Activated T-helper 2 cell treated with anti-CD3 and anti-CD28 coated beads, Interferon-gamma antibody, Interleukin-2, Interleukin-4, amounts not matched to agents 10 μg/mL and 5 μg/mL and 100 μg/mL, durations not matched to agents 14 hours and 24 hours and 36 hours (primary cell): ENCODE data around the gene STX8. TPM values are rescaled to one million over a fixed set of nuclear protein-coding genes. Genes with fewer than 3 reads are reported as not detected.

Experiments
- DNase-seq: peaks from one replicate; pipeline ENCODE4 v3.0.0; 2021; ENCODE audit warnings: low spot score
- H3K27ac Mint-ChIP-seq: one replicate; pipeline ENCODE4 v1.8.0; 2021; ENCODE audit warnings: mixed read lengths
- H3K27me3 Mint-ChIP-seq: one replicate; pipeline ENCODE4 v1.8.0; 2021; ENCODE audit warnings: low read depth, mixed read lengths
- H3K36me3 Mint-ChIP-seq: one replicate; pipeline ENCODE4 v1.8.0; 2021; ENCODE audit warnings: low read depth, mixed read lengths
- H3K4me1 Mint-ChIP-seq: one replicate; pipeline ENCODE4 v1.8.0; 2021; ENCODE audit warnings: low read depth, mixed read lengths
- H3K4me3 Mint-ChIP-seq: one replicate; pipeline ENCODE4 v1.8.0; 2021; ENCODE audit warnings: low read depth, mild to moderate bottlenecking, moderate library complexity, mixed read lengths
- H3K9me3 Mint-ChIP-seq: one replicate; pipeline ENCODE4 v1.8.0; 2021; ENCODE audit warnings: mixed read lengths
- intact Hi-C: fragments of 100-400 bp; cut with micrococcal nuclease; formaldehyde crosslinking; loops from one replicate; pipeline ENCODE4 v1.15.1; 2023
- total RNA-seq: library from RNA; stranded (reverse); gene quantifications from 2 replicates; pipeline ENCODE4 v1.2.3, GENCODE V29; 2022

Gene STX8
- total RNA-seq, 1 donor from 2014 or later: 52.1 TPM

DNA sequence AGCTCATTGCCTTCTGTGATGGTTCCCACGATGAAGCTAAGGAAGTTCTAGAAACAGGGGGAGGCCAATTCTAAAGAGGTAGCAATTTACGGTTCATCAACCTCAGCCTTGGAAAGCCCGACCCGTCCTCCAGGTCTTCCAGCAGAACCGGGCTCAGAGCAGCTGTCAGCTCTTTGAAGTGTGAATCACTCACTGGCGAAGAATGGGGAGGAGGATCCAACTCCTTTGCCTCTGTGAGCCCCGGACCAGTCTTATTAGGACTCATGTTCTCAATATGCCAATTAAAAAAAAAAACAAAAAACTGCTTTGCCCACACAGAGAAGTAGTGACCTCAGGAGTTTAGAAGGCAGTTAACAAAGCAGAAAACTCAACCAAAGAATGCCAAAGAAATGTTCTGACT lies 31.4 kb downstream of the STX8 start:
- no peaks in the 10 kb centered on the region for H3K9me3 Mint-ChIP-seq
- no peak overlapping the region for H3K4me3 Mint-ChIP-seq
- peaks cover 2% of the 10 kb centered on the region for H3K4me1 Mint-ChIP-seq
- no peak overlapping the region for H3K27ac Mint-ChIP-seq
- intact Hi-C loops: no loop called here
- DNase-seq: no peak
- H3K36me3 Mint-ChIP-seq: peaks cover 9% of the 10 kb centered on the region
- no peaks in the 10 kb centered on the region for H3K27me3 Mint-ChIP-seq

DNA sequence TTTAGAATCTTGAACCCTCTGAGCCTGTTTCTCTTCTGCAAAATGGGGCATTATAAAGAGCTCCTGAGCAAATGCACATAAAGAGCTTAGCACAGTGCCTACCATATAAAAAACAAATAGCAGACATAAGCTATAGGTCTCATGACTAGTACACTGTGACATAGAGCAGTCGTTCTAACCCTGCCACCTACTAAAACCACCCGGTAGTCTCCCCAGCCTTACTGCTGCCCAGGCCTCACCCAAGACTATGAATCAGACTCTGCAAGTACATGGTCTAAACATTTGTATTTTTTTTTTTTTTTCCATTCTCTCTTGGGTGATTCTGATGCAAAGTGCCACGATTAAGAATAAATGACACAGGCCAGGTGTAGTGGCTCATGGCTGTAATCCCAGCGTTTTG lies 33.9 kb downstream of the STX8 start:
- H3K27me3 Mint-ChIP-seq: no peaks in the 10 kb centered on the region
- intact Hi-C loops: no loop called here
- DNase-seq: no peak
- no peaks in the 10 kb centered on the region for H3K9me3 Mint-ChIP-seq
- H3K36me3 Mint-ChIP-seq: peaks cover 9% of the 10 kb centered on the region
- no peak overlapping the region for H3K4me3 Mint-ChIP-seq
- no peak overlapping the region for H3K27ac Mint-ChIP-seq
- no peaks in the 10 kb centered on the region for H3K4me1 Mint-ChIP-seq

DNA sequence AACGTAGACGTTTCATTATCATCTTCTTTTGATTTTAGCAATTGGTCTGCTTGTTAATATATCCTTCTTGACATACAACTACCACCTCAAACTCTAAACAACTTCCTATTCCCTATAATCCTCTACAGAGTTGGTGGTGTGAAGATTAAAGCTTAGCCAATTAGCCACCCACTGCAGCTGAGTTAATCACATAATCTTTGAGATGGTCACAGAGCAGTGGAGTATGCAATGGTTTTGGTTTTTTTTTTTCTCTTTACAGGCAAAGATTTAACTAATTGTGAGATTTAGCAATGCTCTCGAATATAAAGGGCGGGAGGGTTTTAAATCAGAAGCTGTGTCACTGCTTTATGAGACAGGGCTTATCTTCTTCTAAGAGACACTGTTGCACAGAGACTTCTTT lies 37.0 kb downstream of the STX8 start:
- Mint-ChIP-seq H3K27ac (no peak overlapping the region), H3K27me3 (no peaks in the 10 kb centered on the region), H3K36me3 (peaks cover 9% of the 10 kb centered on the region), H3K4me3 (no peak overlapping the region), H3K9me3 (no peaks in the 10 kb centered on the region), H3K4me1 (no peaks in the 10 kb centered on the region)
- intact Hi-C loops: no loop called here
- DNase-seq: no peak

DNA sequence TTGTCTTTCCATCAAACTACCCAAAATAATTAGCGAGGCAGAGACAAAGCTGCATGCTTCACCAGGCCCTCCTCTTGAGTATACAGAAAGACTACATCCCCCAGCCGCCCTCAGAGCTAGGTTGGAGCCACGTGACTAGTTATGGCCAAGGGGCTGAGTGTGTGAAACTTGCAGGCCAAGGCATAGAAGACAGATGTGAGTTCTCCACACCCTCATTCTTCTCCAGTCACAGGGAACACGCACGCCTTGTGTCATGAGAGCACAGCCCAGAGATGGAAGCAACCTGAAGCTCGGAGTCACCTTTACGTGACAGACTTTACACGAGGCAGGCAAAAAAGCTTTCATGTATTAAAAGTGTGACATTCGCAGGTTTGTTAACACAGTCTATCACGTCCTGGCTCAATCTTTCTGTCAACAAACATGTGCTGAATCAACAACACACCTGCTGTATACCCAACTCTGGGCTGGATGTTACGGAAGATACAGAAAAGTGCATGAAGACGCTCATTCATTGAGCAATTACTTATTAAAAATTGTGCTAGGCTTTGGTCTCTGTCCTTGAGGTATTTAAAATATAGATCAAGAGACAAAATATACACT lies 38.3 kb downstream of the STX8 start:
- peaks cover 9% of the 10 kb centered on the region for H3K36me3 Mint-ChIP-seq
- no peaks in the 10 kb centered on the region for H3K4me1 Mint-ChIP-seq
- no peak overlapping the region for H3K4me3 Mint-ChIP-seq
- H3K27ac Mint-ChIP-seq: no peak overlapping the region
- H3K27me3 Mint-ChIP-seq: no peaks in the 10 kb centered on the region
- no peaks in the 10 kb centered on the region for H3K9me3 Mint-ChIP-seq
- intact Hi-C loops: no loop called here
- DNase-seq: no peak

DNA sequence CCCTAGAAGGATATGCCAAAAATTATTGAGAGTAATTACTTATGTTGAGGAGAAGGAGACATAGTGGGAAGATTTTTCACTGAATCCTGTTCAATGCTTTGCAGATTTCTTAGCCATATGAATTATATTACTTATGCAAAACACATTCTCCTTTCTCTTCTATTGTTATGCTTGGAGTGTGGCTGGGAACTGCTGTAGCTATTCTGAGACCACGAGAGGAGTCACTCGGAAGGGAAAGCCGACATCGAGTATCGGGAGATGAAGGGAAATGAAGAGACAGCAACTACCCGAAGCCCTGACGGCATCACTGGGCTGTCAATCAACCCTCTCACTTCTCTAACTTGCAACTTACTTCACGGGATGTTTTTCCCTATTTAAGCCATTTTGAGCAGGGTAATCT lies 39.6 kb downstream of the STX8 start:
- intact Hi-C loops: no loop called here
- H3K9me3 Mint-ChIP-seq: no peaks in the 10 kb centered on the region
- H3K27ac Mint-ChIP-seq: no peak overlapping the region
- H3K4me1 Mint-ChIP-seq: peaks cover 1% of the 10 kb centered on the region
- H3K4me3 Mint-ChIP-seq: no peak overlapping the region
- H3K36me3 Mint-ChIP-seq: peaks cover 7% of the 10 kb centered on the region
- no peaks in the 10 kb centered on the region for H3K27me3 Mint-ChIP-seq
- DNase-seq: no peak

DNA sequence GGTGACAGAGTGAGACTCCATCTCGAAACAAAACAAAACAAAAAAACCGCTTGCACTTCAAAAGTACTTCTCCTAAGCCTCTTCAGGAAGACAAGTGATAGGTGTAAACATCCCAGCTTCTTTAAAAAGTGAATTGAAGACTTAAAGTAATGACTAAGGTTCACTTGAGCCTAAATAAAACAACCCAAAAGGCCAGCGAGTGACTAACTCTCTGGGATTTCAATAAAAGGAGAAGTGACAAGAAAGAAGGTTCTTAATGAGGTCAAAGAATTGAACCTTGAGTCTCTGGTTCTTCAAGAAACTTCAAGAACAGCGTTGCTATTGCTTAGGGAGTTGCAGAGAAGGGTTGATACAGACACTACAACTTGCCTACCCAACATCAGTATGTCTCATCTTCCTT lies 42.2 kb downstream of the STX8 start:
- H3K4me3 Mint-ChIP-seq: no peak overlapping the region
- intact Hi-C loops: no loop called here

DNA sequence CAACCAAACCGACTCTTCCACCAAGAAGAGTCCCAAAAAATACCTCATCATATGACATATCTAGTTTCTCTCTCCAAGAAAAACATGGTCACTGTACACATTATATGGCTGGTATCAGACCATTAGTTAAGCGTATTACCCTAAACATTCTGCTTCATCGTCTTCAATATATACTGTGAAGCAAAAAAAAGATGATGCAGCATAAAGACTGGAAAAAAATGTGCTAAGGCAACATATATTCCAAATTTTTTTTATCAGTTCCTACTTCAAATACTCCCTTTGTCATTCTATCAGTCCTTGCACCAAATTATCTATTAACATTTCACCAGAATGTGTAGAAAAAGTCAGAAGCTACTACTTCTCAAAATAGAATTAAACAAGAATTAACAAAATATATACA lies 42.9 kb downstream of the STX8 start:
- Mint-ChIP-seq H3K4me3 (no peak overlapping the region), H3K27ac (no peak overlapping the region), H3K9me3 (no peaks in the 10 kb centered on the region), H3K27me3 (no peaks in the 10 kb centered on the region), H3K36me3 (no peaks in the 10 kb centered on the region), H3K4me1 (peaks cover 10% of the 10 kb centered on the region)
- no peak for DNase-seq
- intact Hi-C loops: no loop called here

More for the DNA sequence above, 42.2 kb downstream of the STX8 start:
- H3K27ac Mint-ChIP-seq: no peak overlapping the region
- no peaks in the 10 kb centered on the region for H3K9me3 Mint-ChIP-seq
- H3K36me3 Mint-ChIP-seq: no peaks in the 10 kb centered on the region
- H3K27me3 Mint-ChIP-seq: no peaks in the 10 kb centered on the region
- H3K4me1 Mint-ChIP-seq: peaks cover 10% of the 10 kb centered on the region
- no peak for DNase-seq

DNA sequence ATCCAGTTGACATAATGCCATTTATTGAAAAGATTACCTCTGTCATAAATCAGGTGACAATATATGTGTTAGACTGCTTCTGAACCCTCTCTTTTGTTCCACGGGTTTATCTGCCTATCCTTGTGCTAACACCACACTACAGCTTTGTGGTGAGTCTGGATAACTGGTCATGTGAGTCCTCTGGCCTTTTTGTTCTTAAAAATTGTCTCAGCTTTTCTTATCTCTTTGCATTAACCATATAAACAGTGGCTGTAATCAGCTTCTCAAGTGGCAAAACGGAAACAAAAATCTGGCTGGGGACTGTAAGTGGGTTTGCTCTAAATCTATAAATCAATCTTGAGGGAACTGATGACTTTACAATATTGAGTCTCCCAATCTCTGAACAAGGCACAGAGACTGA lies 44.6 kb downstream of the STX8 start:
- H3K27ac Mint-ChIP-seq: no peak overlapping the region
- H3K4me3 Mint-ChIP-seq: no peak overlapping the region

DNA sequence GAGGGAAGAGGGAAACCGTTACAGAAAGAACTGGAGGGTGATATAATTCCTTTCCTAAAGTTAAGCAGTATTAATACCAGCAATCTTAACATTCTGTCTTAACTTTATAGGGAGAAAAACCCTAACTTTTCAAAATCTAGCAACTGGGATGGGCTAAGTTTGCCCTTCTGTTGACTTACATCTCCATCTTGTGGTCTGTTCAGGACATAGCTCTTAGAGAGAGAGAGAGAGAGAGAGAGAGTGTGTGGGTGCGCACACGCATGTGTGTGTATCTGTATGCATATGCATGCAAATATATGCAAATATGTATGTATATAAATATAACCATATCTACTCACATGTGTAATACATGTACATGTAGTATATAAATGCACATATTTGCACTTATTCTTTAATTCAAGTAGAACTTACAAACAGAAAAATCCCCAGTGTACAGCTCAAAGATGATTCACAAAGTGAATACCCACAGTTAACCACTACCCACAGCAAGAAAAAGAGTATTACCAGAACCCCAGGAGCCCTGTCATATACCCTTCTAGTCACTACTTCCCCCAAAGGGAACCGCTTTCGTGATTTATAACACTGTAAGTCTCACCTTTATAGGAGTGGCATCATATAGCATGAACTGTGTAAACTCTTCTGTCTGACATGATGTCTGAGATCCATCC lies 46.5 kb downstream of the STX8 start:
- DNase-seq: no peak
- intact Hi-C loops: loop anchor here (10.0 kb wide), 1 partner anchor 124 kb away; no protein-coding TSS in a partner anchor

More for the DNA sequence above, 44.6 kb downstream of the STX8 start:
- Mint-ChIP-seq H3K27me3 (no peaks in the 10 kb centered on the region), H3K4me1 (peaks cover 10% of the 10 kb centered on the region), H3K9me3 (no peaks in the 10 kb centered on the region), H3K36me3 (no peaks in the 10 kb centered on the region)
- DNase-seq: no peak
- intact Hi-C loops: no loop called here

DNA sequence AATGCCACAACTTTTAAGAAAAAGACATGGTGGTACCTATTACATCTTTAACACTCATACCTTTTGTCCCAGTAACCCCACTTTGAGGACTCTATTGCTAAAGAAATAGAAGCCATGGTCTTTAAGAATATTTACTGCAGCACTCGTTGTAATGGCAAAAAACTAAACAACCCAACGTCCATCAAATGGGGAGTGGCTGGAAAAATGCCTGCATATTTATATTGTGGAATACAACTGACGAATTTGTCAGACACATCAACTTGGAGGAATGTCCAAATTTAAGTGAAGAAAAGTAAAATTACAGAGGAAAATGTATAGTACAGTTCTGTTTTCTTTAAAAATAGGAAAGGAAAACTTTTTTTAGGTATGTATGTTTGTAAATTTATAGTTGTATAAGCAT lies 47.8 kb downstream of the STX8 start:
- no peak overlapping the region for H3K27ac Mint-ChIP-seq
- H3K9me3 Mint-ChIP-seq: no peaks in the 10 kb centered on the region
- intact Hi-C loops: loop anchor here (10.0 kb wide), 1 partner anchor 123 kb away; no protein-coding TSS in a partner anchor
- H3K27me3 Mint-ChIP-seq: no peaks in the 10 kb centered on the region
- no peaks in the 10 kb centered on the region for H3K36me3 Mint-ChIP-seq
- H3K4me1 Mint-ChIP-seq: peaks cover 10% of the 10 kb centered on the region
- no peak for DNase-seq
- H3K4me3 Mint-ChIP-seq: no peak overlapping the region

More for the DNA sequence above, 46.5 kb downstream of the STX8 start:
- Mint-ChIP-seq H3K36me3 (no peaks in the 10 kb centered on the region), H3K27me3 (no peaks in the 10 kb centered on the region), H3K4me3 (no peak overlapping the region), H3K4me1 (peaks cover 10% of the 10 kb centered on the region), H3K27ac (no peak overlapping the region), H3K9me3 (no peaks in the 10 kb centered on the region)

DNA sequence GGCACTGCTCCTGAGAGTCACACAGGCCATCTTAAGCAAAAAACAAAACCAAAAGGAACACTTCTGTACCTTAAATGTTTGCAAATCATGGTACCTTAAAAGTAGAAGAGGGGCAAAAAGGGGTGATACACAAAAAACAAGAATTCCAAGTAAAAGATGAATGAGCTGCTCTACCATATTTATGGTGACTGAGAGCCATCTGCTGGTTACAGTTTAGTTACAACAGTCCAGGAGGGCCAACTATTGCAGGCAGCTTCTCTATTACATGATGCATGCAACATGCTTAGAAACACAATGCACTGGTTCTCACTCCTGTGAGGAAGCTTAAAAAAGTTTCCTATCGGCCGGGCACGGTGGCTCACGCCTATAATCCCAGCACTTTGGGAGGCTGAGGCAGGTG lies 53.5 kb downstream of the STX8 start:
- no peak overlapping the region for H3K27ac Mint-ChIP-seq
- DNase-seq: no peak

DNA sequence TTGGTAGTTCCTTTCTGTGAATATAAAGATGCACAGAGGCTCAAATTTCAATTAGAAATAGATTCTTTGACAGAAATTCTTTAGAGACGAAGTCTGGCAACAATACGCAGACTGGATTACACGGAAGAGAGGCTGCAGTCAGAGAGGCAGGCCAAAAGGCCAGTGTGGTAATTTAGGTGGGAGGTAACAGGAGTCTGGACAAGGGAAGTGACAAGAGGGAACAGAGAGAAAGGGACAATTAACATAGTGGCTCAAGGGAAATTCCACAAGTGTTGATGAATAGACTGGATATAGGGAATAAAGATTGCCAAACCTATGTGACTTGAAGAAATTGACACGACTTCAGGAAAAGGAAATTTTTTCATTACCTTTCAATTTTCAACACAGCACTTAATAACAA lies 54.6 kb downstream of the STX8 start:
- no peak for DNase-seq
- H3K27me3 Mint-ChIP-seq: no peaks in the 10 kb centered on the region
- no peak overlapping the region for H3K4me3 Mint-ChIP-seq
- no peaks in the 10 kb centered on the region for H3K9me3 Mint-ChIP-seq
- H3K4me1 Mint-ChIP-seq: peaks cover 13% of the 10 kb centered on the region
- intact Hi-C loops: loop anchor here (10.0 kb wide), 1 partner anchor 116 kb away; no protein-coding TSS in a partner anchor
- no peak overlapping the region for H3K27ac Mint-ChIP-seq
- H3K36me3 Mint-ChIP-seq: no peaks in the 10 kb centered on the region

More for the DNA sequence above, 53.5 kb downstream of the STX8 start:
- Mint-ChIP-seq H3K36me3 (no peaks in the 10 kb centered on the region), H3K4me3 (no peak overlapping the region), H3K4me1 (peaks cover 11% of the 10 kb centered on the region), H3K9me3 (no peaks in the 10 kb centered on the region), H3K27me3 (no peaks in the 10 kb centered on the region)
- intact Hi-C loops: loop anchor here (10.0 kb wide), 1 partner anchor 117 kb away; no protein-coding TSS in a partner anchor

DNA sequence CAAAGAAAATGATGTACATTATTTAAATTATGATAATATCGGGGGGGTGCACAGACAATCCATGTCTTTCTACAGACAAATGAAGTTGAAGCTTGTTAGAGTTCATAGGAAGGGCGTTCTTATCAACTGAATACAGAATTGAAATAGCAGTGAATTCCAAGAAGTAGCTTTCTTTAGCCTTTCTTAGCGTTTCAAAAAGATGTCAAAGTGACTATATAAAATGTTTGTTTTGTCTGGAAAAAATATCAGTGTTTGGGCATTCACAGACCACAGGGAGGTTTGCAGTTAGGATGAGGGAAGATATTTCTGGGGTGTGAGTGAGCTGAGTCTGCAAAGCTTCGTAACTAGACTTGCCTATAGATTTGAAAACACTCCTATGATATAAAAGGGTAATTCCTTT lies 55.0 kb downstream of the STX8 start:
- Mint-ChIP-seq H3K4me3 (no peak overlapping the region), H3K36me3 (no peaks in the 10 kb centered on the region), H3K4me1 (peaks cover 13% of the 10 kb centered on the region), H3K27me3 (no peaks in the 10 kb centered on the region), H3K27ac (no peak overlapping the region), H3K9me3 (no peaks in the 10 kb centered on the region)
- intact Hi-C loops: loop anchor here (10.0 kb wide), 1 partner anchor 116 kb away; no protein-coding TSS in a partner anchor
- DNase-seq: no peak
